Measurements from ENCODE around the gene SMG6. TPM values are rescaled to one million over a fixed set of nuclear protein-coding genes. Genes with fewer than 3 reads are reported as not detected.

Gene SMG6
- total and polyA plus RNA-seq, 2 experiments from 2014 or later, result 16.8 to 63.1 TPM

- DNase-seq, result peak; percentile 92
- no peak for TF ChIP-seq EZH2phosphoT487 (IDR thresholded peaks at IDR 0.05; ENCODE audit: insufficient read depth, low read depth)
- TF ChIP-seq EZH2 (IDR thresholded peaks at IDR 0.05; ENCODE audit: insufficient read depth, poor library complexity, severe bottlenecking), result no peak
- no peak overlapping the region for H2AFZ ChIP-seq
- 15 to 21% methylated on average over 8 of the region's 8 CpGs for WGBS, 2 experiments (ENCODE audit: low coverage in 1 of 2, low lambda C conversion rate in 2 of 2, missing lambda C conversion rate in 2 of 2)
- no peaks in the 10 kb centered on the region for H3K79me2 ChIP-seq (ENCODE audit: insufficient read depth)
- no peaks in the 10 kb centered on the region for H3K9me2 ChIP-seq (ENCODE audit: insufficient read depth)
- peak overlapping the region; percentile 96 for H3K27ac ChIP-seq
- H3K4me2 ChIP-seq (ENCODE audit: unreplicated experiment), result peak overlapping the region; percentile 46
- H3K9me3 ChIP-seq (ENCODE audit: low read depth), result no peaks in the 10 kb centered on the region
- no peaks in the 10 kb centered on the region for H4K20me1 ChIP-seq (ENCODE audit: insufficient read depth)
- in situ Hi-C loops (cut with MboI), result loop anchor here (10.0 kb wide), 1 partner anchor 151 kb away; no protein-coding TSS in a partner anchor
- H3F3A ChIP-seq (ENCODE audit: insufficient read depth), result peaks cover 48% of the 10 kb centered on the region
- H3K4me3 ChIP-seq, result 0 out of 2 replicates have a peak overlapping the region, but pooled peaks have one; percentile 1
- H3K36me3 ChIP-seq (ENCODE audit: low read depth), result no peaks in the 10 kb centered on the region
- peak overlapping the region; percentile 81 for H3K9ac ChIP-seq
- no peaks in the 10 kb centered on the region for H3K27me3 ChIP-seq (replicated peaks; ENCODE audit: insufficient read depth)
- peaks cover 61% of the 10 kb centered on the region for H3K4me1 ChIP-seq (ENCODE audit: insufficient read depth)
Observed at GRCh38 chr17:2084036-2084765, 219.4 kb downstream of the SMG6 start.

GRCh38 chr17:2083613-2084035 lies 220.0 kb downstream of the SMG6 start:
- DNase-seq, result no peak
- Histone ChIP-seq H2AFZ (no peak overlapping the region), H3K4me1 (ENCODE audit: insufficient read depth) (peaks cover 55% of the 10 kb centered on the region), H3K9ac (peak overlapping the region; percentile 81), H3K9me2 (ENCODE audit: insufficient read depth) (no peaks in the 10 kb centered on the region), H3K36me3 (ENCODE audit: low read depth) (peaks cover 1% of the 10 kb centered on the region; the same call in 1 of the 2 replicates), H3F3A (ENCODE audit: insufficient read depth) (peaks cover 46% of the 10 kb centered on the region), H3K9me3 (ENCODE audit: low read depth) (no peaks in the 10 kb centered on the region), H3K4me2 (ENCODE audit: unreplicated experiment) (no peak overlapping the region), H3K27ac (peak overlapping the region; percentile 96), H3K79me2 (ENCODE audit: insufficient read depth) (no peaks in the 10 kb centered on the region), H3K4me3 (no peak overlapping the region), H3K27me3 (replicated peaks; ENCODE audit: insufficient read depth) (no peaks in the 10 kb centered on the region), H4K20me1 (ENCODE audit: insufficient read depth) (no peaks in the 10 kb centered on the region)
- in situ Hi-C loops (cut with MboI), result loop anchor here (10.0 kb wide), 1 partner anchor 151 kb away; no protein-coding TSS in a partner anchor
- no peak for TF ChIP-seq EZH2phosphoT487 (IDR thresholded peaks at IDR 0.05; ENCODE audit: insufficient read depth, low read depth)
- TF ChIP-seq EZH2 (IDR thresholded peaks at IDR 0.05; ENCODE audit: insufficient read depth, poor library complexity, severe bottlenecking), result no peak
- 48 to 52% methylated on average over 7 of the region's 7 CpGs for WGBS, 2 experiments (ENCODE audit: low coverage in 1 of 2, low lambda C conversion rate in 2 of 2, missing lambda C conversion rate in 2 of 2)

- H3K9me2 ChIP-seq (ENCODE audit: insufficient read depth), result no peaks in the 10 kb centered on the region
- H3F3A ChIP-seq (ENCODE audit: insufficient read depth), result peaks cover 40% of the 10 kb centered on the region
- 46 to 48% methylated on average over 9 of the region's 9 CpGs for whole genome bisulfite sequencing, 2 experiments (ENCODE audit: low coverage in 1 of 2, low lambda C conversion rate in 2 of 2, missing lambda C conversion rate in 2 of 2)
- in situ Hi-C loops (cut with MboI), result loop anchor here (10.0 kb wide), 1 partner anchor 153 kb away; no protein-coding TSS in a partner anchor
- peaks cover 52% of the 10 kb centered on the region for H3K4me1 ChIP-seq (ENCODE audit: insufficient read depth)
- no peaks in the 10 kb centered on the region for H3K9me3 ChIP-seq (ENCODE audit: low read depth)
- H4K20me1 ChIP-seq (ENCODE audit: insufficient read depth), result no peaks in the 10 kb centered on the region
- no peak overlapping the region for H3K4me3 ChIP-seq
- H3K4me2 ChIP-seq (ENCODE audit: unreplicated experiment), result peak overlapping the region; percentile 38
- TF ChIP-seq EZH2 (IDR thresholded peaks at IDR 0.05; ENCODE audit: insufficient read depth, poor library complexity, severe bottlenecking) (no peak), EZH2phosphoT487 (IDR thresholded peaks at IDR 0.05; ENCODE audit: insufficient read depth, low read depth) (no peak)
- peak overlapping the region; percentile 68 for H3K9ac ChIP-seq
- peaks cover 6% of the 10 kb centered on the region; the same call in 1 of the 2 replicates for H3K36me3 ChIP-seq (ENCODE audit: low read depth)
- no peak overlapping the region for H2AFZ ChIP-seq
- DNase-seq, result peak; percentile 60
- no peaks in the 10 kb centered on the region for H3K27me3 ChIP-seq (replicated peaks; ENCODE audit: insufficient read depth)
- no peaks in the 10 kb centered on the region for H3K79me2 ChIP-seq (ENCODE audit: insufficient read depth)
- peak overlapping the region; percentile 86 for H3K27ac ChIP-seq
Observed at GRCh38 chr17:2082003-2082781, 221.4 kb downstream of the SMG6 start.

- peaks cover 40% of the 10 kb centered on the region for H3F3A ChIP-seq (ENCODE audit: insufficient read depth)
- H3K9me2 ChIP-seq (ENCODE audit: insufficient read depth), result no peaks in the 10 kb centered on the region
- H2AFZ ChIP-seq, result no peak overlapping the region
- H3K79me2 ChIP-seq (ENCODE audit: insufficient read depth), result no peaks in the 10 kb centered on the region
- H3K36me3 ChIP-seq (ENCODE audit: low read depth), result peaks cover 6% of the 10 kb centered on the region; the same call in 1 of the 2 replicates
- no peaks in the 10 kb centered on the region for H4K20me1 ChIP-seq (ENCODE audit: insufficient read depth)
- H3K27me3 ChIP-seq (replicated peaks; ENCODE audit: insufficient read depth), result no peaks in the 10 kb centered on the region
- H3K9me3 ChIP-seq (ENCODE audit: low read depth), result no peaks in the 10 kb centered on the region
- H3K9ac ChIP-seq, result peak overlapping the region; percentile 68
- H3K4me3 ChIP-seq, result no peak overlapping the region
- no peak for TF ChIP-seq EZH2 (IDR thresholded peaks at IDR 0.05; ENCODE audit: insufficient read depth, poor library complexity, severe bottlenecking)
- no peak for TF ChIP-seq EZH2phosphoT487 (IDR thresholded peaks at IDR 0.05; ENCODE audit: insufficient read depth, low read depth)
- in situ Hi-C loops (cut with MboI), result loop anchor here (10.0 kb wide), 1 partner anchor 153 kb away; no protein-coding TSS in a partner anchor
- DNase-seq, result peak; percentile 89
- H3K4me2 ChIP-seq (ENCODE audit: unreplicated experiment), result peak overlapping the region; percentile 38
- H3K27ac ChIP-seq, result peak overlapping the region; percentile 86
- WGBS, 2 experiments (ENCODE audit: low coverage in 1 of 2, low lambda C conversion rate in 2 of 2, missing lambda C conversion rate in 2 of 2), result 6 to 14% methylated on average over 9 of the region's 9 CpGs
- peaks cover 52% of the 10 kb centered on the region for H3K4me1 ChIP-seq (ENCODE audit: insufficient read depth)
Observed at GRCh38 chr17:2081564-2081963, 222.0 kb downstream of the SMG6 start.
